Measurements from ENCODE around the gene TDP1.

DNA sequence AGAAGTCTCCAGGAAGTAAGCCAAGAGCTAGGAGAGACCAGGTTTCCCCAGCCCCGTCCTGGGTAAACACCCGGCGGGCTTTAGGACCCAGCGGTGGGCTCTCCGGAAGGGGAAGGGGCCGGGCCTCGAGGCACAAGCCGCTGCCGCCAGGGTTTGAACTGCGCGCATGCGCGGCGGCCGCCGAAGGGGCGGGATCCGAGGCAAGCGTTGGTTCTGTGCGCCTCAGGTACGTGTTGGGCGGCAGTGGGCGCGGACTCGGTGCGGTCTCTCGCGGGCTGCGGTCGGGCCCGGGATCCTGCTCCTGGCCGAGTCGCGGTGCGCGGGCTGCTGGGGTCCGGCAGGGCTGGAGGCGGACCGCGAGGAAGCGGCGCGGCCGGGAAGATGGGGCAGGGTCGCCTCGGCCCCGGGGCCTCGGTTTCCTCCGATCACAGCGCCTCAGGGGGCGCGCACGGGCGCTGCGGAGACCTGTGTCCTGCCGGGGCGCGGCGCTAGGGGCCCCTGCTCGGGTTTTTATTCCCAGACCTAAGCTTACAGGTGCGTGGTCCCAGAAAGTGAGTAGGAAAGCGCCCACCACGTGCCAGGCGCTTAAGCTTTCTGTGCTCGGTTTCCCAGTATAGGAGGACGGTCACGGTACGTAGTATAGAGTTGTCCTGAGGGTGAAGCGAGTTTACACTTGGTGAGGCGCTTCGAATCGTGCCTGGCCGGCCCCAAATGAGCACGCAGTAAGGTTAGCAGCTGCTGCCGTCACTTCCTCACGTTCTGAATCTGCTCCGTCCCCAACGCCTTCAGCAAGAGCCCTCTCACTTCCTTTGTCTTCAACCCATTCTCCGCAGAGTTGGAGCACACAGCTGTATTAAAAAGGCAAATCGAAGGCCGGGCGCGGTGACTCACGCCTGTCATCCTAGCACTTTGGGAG, at the start of gene TDP1:
- TF ChIP-seq CTCF (IDR thresholded peaks at IDR 0.05) (peak; percentile 32), EZH2phosphoT487 (IDR thresholded peaks at IDR 0.05) (no peak), EZH2 (IDR thresholded peaks at IDR 0.05) (no peak)

Data from neural progenitor cell (in vitro differentiated cells).